Esophagus muscularis mucosa (tissue), 4 donors: ENCODE data around the gene ACIN1. TPM values are rescaled to one million over a fixed set of nuclear protein-coding genes. Genes with fewer than 3 reads are reported as not detected.

Experiments used
- DNase-seq: peaks from one replicate; pipeline ENCODE4 v3.0.0-alpha.2; 2017; ENCODE audit errors: extremely low spot score
- H3K27ac ChIP-seq, 4 donors: fragments of 200-600 bp; sonication (generic); replicated peaks in 1 of 4; 1 replicate in 3 of 4; 2 replicates in 1 of 4; pipeline ENCODE4 v1.5.1; 2016 to 2019; ENCODE audit warnings: mild to moderate bottlenecking in 1 of 4
- H3K27me3 ChIP-seq, 4 donors: fragments of 200-600 bp; sonication (generic); one replicate each; pipeline versions ENCODE4 v1.5.1 to v1.6.0; 2016 to 2019
- H3K36me3 ChIP-seq, 4 donors: fragments of 200-600 bp; sonication (generic); one replicate each; pipeline ENCODE4 v1.5.1; 2016 to 2019
- H3K4me1 ChIP-seq, 4 donors: fragments of 200-600 bp; sonication (generic); one replicate each; pipeline ENCODE4 v1.5.1; 2016 to 2019
- H3K4me3 ChIP-seq, 4 donors: fragments of 200-600 bp; sonication (generic); 1 replicate in 2 of 4; 2 replicates in 2 of 4; pipeline ENCODE4 v1.5.1; 2016 to 2019; ENCODE audit warnings: mild to moderate bottlenecking in 4 of 4, moderate library complexity in 1 of 4
- H3K9me3 ChIP-seq, 4 donors: fragments of 200-600 bp; sonication (generic); 1 replicate in 3 of 4; 2 replicates in 1 of 4; pipeline ENCODE4 v1.5.1; 2016 to 2019
- EP300 ChIP-seq: sonication (generic); formaldehyde crosslinking; IDR thresholded peaks from one replicate; pipeline ENCODE4 v1.6.1; 2017; ENCODE audit warnings: antibody characterized with exemption
- POLR2A ChIP-seq: fragments of 450-650 bp; IDR thresholded peaks from one replicate; pipeline ENCODE4 v1.6.1; 2017; ENCODE audit warnings: antibody characterized with exemption, moderate library complexity, mild to moderate bottlenecking, low read depth
- POLR2AphosphoS5 ChIP-seq, 2 donors: sonication (generic); formaldehyde crosslinking; IDR thresholded peaks; one replicate each; pipeline ENCODE4 v1.6.1; 2017; ENCODE audit warnings: antibody characterized with exemption in 2 of 2
- WGBS: methylation state at CpG from one replicate; pipeline ENCODE4 v1.1.5; 2018; 5-methylcytosine and 5-hydroxymethylcytosine counted together
- intact Hi-C: fragments of 100-400 bp; cut with DNase I; formaldehyde crosslinking; loops from one replicate; pipeline ENCODE4 v1.15.1; 2023
- total RNA-seq, 4 donors: library from RNA; depleted of rRNA; stranded (reverse); fragments of >200 nt; gene quantifications; one replicate each; pipeline versions ENCODE4 v1.1.0 to v1.2.1, GENCODE V29; 2016
- TF ChIP-seq, protein P1 (sequence below), 3 experiments: fragments of 200-600 bp in 2 of 3; fragments of 450-650 bp in 1 of 3; sonication (generic) in 2 of 3; IDR thresholded peaks; one replicate each; pipeline ENCODE4 v1.5.1; 2017 to 2019; ENCODE audit warnings: antibody characterized with exemption in 3 of 3, mild to moderate bottlenecking in 2 of 3, moderate library complexity in 1 of 3

Gene ACIN1
- total RNA-seq, 4 donors from 2014 or later = 60.1 to 101 (median 89.5) TPM

DNA sequence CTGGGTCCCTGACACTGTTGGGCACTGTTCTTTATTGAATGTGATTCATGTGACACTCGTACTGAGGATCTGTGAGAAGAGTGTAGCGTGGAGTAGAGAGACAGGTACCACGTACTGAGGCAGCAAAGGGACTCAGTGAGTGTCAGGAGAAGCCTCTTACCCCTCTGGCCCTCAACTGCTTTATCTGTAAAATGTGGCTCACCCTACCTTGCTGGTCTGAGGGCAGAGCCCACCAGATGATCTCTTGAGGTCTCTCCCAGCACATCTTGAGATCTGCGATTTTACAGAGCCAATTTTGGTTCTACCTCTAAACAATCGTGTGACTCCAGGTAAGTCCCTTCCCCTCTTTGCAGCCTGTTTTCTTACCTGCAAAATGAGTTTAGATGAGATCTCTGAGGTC lies 21.0 kb upstream of the ACIN1 start:
- Histone ChIP-seq H3K36me3 (no peaks in the 10 kb centered on the region), H3K4me1 (peaks cover under 1 to 7% (median 1%) of the 10 kb centered on the region in 4 donors), H3K4me3 (no peak overlapping the region), H3K27me3 (peaks cover 0 to 58% (median 0%) of the 10 kb centered on the region in 4 donors), H3K27ac (no peak overlapping the region), H3K9me3 (no peaks in the 10 kb centered on the region)
- 90% methylated on average over 5 of the region's 5 CpGs for WGBS
- TF ChIP-seq, protein P1, sequence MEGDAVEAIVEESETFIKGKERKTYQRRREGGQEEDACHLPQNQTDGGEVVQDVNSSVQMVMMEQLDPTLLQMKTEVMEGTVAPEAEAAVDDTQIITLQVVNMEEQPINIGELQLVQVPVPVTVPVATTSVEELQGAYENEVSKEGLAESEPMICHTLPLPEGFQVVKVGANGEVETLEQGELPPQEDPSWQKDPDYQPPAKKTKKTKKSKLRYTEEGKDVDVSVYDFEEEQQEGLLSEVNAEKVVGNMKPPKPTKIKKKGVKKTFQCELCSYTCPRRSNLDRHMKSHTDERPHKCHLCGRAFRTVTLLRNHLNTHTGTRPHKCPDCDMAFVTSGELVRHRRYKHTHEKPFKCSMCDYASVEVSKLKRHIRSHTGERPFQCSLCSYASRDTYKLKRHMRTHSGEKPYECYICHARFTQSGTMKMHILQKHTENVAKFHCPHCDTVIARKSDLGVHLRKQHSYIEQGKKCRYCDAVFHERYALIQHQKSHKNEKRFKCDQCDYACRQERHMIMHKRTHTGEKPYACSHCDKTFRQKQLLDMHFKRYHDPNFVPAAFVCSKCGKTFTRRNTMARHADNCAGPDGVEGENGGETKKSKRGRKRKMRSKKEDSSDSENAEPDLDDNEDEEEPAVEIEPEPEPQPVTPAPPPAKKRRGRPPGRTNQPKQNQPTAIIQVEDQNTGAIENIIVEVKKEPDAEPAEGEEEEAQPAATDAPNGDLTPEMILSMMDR (IDR thresholded peaks at IDR 0.05) = no peak
- TF ChIP-seq EP300 (no peak), POLR2AphosphoS5 (IDR thresholded peaks at IDR 0.05) (no peak), POLR2A (no peak)
- intact Hi-C loops = no loop called here
- DNase-seq = no peak

DNA sequence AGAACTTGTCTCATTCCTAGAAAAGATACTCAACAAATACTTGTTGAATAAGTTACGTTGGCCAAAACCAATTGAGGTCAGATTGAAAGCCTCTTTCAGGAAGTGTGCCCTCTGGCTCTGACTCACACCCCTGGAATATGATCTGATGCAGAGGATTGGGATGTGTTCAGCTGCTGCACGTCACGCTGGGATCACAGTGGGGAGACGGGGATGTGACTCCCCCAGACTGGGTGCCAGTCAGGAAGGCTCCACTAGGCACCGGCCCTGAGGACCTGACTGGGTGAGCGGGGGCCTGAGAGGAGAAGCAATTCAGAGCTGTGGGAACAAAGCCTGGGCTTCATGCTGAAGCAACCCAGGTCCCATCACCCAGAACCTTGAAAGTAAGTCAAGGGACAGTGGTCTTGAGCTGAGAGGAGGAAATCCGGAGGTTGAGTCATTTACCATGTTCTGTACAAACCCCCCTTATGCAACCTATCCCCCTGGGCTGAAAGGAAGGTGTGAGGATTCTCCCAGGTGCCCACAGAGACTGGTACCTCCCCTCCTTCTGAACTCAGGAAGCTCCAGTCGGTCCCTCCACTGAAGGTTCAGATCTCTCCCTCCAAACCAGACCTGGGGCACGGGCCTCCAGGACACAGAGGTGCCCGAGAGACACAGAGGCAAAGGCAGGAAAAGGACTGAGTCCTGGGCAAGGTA lies 20.2 kb upstream of the ACIN1 start:
- H3K27me3 ChIP-seq = peaks cover 0 to 58% (median 0%) of the 10 kb centered on the region in 4 donors
- WGBS = 65% methylated on average over 7 of the region's 10 CpGs

DNA sequence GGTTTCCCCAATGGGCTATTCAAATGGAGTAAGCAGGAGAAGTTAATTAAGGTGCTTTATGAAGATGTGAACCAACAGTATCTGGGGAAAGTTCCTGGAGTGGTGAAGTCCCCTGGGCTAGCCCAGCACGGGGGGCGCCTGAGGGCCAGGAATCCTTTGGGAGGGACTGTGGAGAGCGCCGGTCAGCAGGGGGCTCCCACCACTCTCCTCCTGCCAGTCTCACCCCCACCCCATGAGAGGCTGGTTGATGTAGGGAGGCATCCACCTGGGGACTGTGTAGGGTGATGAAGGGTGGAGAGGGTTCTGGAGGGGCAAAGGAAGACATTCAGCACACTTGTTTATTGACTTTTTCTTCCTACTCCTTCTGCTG lies 19.7 kb upstream of the ACIN1 start:
- no peaks in the 10 kb centered on the region for H3K36me3 ChIP-seq
- 64% methylated on average over 4 of the region's 4 CpGs for WGBS
- TF ChIP-seq, protein P1 (IDR thresholded peaks at IDR 0.05) = no peak
- no peak for TF ChIP-seq EP300
- TF ChIP-seq POLR2AphosphoS5 (IDR thresholded peaks at IDR 0.05) = no peak
- no peak for TF ChIP-seq POLR2A
- H3K4me1 ChIP-seq = peaks cover 0 to 6% (median 0%) of the 10 kb centered on the region in 4 donors
- no peak overlapping the region for H3K4me3 ChIP-seq
- intact Hi-C loops = no loop called here
- no peaks in the 10 kb centered on the region for H3K9me3 ChIP-seq
- no peak for DNase-seq
- H3K27me3 ChIP-seq = peaks cover 0 to 58% (median 0%) of the 10 kb centered on the region in 4 donors
- no peak overlapping the region for H3K27ac ChIP-seq

More for the DNA sequence above, 20.2 kb upstream of the ACIN1 start:
- Histone ChIP-seq H3K27ac (no peak overlapping the region), H3K4me1 (peaks cover 0 to 6% (median 0%) of the 10 kb centered on the region in 4 donors), H3K4me3 (no peak overlapping the region), H3K36me3 (no peaks in the 10 kb centered on the region), H3K9me3 (no peaks in the 10 kb centered on the region)
- TF ChIP-seq, protein P1 (IDR thresholded peaks at IDR 0.05) = no peak
- no peak for TF ChIP-seq POLR2A
- no peak for TF ChIP-seq EP300
- TF ChIP-seq POLR2AphosphoS5 (IDR thresholded peaks at IDR 0.05) = no peak
- intact Hi-C loops = no loop called here
- DNase-seq = no peak

DNA sequence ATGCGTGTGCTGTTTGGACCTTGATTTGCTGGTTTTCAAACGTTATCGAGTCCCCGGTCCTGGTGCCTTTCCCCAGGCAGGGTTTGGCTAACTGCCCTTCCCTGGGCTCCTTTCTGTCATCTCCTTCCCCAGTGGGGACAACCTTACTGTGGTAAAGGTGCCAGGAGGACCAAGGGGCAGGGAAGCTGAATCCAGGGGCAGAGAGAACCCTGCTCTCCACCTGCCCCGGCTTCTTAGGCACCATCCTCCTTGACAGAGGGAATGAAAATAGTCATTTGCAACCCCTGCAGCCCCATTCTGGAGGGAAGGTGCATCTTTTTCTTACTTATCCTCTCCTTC lies 19.2 kb upstream of the ACIN1 start:
- no peak for TF ChIP-seq POLR2A
- no peak for TF ChIP-seq EP300
- TF ChIP-seq, protein P1 (IDR thresholded peaks at IDR 0.05) = no peak
- TF ChIP-seq POLR2AphosphoS5 (IDR thresholded peaks at IDR 0.05) = no peak
- Histone ChIP-seq H3K36me3 (no peaks in the 10 kb centered on the region), H3K4me1 (peaks cover 0 to 6% (median 0%) of the 10 kb centered on the region in 4 donors), H3K27me3 (peaks cover 0 to 58% (median 0%) of the 10 kb centered on the region in 4 donors), H3K27ac (no peak overlapping the region), H3K4me3 (no peak overlapping the region), H3K9me3 (no peaks in the 10 kb centered on the region)
- no peak for DNase-seq
- intact Hi-C loops = no loop called here
- WGBS = 88% methylated on average over 5 of the region's 5 CpGs
